AG09319 (cell line): Measurements from ENCODE around the gene SMG6.

Experiments
- DNase-seq: peaks from one replicate; pipeline ENCODE4 v3.0.0-alpha.2; 2010; ENCODE audit warnings: low read depth; ENCODE audit errors: extremely low read depth
- TF ChIP-seq, protein P1 (sequence below): IDR thresholded peaks from 2 replicates; pipeline ENCODE4 v1.5.1; 2011; ENCODE audit warnings: low read depth, mild to moderate bottlenecking, inconsistent platforms, low read length, moderate library complexity

Gene SMG6

DNA sequence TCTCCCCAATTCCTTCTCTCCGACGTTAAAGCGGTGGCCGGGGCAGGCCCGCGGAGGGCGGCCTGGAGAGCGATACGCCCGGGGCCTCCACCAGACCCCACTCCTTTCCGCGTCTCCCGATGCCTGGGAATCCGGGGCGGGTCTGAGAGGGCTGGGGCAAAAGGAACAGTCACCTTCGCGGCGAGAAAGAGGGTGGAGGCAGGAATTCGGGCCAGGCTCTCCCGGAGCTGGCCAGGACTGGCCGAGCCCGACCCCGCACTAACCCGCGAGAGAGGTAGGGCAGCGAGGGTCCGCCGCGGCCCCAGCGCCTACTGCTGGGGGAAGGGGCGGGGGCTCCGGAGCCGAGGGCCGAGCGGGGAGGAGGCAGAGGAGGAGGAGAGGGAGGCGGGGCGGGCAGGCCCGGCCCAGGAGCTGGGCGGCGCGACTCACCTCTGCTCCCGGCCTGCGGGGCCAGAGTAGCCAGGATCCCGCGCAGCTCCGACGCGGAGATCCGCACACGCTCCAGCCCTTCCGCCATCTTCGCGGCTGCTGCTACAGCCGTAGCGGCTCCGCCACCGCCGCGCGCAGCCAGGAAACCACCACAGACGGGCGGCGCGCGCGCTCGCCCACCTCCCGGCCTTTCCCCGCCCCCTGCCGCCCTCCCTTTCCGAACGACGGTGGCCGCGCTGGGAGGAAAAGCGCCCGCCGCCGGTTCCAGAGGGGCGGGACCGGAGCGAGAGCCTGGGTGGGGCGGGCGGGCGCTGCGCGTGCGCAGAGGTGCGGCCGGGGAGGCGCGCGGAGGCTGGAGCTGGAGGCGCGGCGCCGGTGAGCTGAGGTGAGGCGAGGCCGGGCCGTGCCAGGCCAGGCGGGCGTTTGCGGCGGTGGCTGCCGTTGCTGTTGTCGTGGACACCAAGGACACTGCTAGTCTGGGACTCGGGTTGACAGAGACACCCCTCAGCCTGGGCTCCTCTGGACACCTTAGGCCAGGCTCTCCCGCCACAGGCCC lies at the start of gene SMG6, which contains the start of gene SRR:
TSS of gene SMG6 (minus strand) at position 582 of the 985 bp plus-strand sequence. CDS start at position 517, 65 bp downstream.
TSS of gene SRR (plus strand) at position 747 of the 985 bp plus-strand sequence. CDS start 11,611 bp downstream, outside the sequence.
- TF ChIP-seq, protein P1, sequence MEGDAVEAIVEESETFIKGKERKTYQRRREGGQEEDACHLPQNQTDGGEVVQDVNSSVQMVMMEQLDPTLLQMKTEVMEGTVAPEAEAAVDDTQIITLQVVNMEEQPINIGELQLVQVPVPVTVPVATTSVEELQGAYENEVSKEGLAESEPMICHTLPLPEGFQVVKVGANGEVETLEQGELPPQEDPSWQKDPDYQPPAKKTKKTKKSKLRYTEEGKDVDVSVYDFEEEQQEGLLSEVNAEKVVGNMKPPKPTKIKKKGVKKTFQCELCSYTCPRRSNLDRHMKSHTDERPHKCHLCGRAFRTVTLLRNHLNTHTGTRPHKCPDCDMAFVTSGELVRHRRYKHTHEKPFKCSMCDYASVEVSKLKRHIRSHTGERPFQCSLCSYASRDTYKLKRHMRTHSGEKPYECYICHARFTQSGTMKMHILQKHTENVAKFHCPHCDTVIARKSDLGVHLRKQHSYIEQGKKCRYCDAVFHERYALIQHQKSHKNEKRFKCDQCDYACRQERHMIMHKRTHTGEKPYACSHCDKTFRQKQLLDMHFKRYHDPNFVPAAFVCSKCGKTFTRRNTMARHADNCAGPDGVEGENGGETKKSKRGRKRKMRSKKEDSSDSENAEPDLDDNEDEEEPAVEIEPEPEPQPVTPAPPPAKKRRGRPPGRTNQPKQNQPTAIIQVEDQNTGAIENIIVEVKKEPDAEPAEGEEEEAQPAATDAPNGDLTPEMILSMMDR: no peak
- DNase-seq: peak; percentile 56

DNA sequence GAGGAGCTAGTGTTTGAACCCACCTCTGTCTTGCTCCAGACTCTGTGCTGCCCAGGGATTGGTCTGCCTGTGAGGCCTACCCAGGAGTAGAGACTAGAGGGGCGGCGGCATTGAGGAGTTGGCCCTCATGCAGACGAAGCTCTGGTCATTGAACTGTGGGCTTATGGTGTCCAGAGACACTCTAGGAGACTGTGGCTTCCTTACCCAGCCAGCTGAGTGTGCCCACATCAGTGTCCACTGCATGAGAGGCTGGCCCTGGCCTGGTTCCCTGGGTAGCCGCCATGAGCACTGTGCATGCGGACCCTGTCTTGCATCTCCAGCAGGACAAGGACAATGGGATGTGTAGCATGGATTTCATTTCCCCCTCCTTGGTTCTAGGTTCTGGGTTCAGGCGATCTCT lies 47.7 kb upstream of the SMG6 start:
- TF ChIP-seq, protein P1: no peak
- DNase-seq: no peak

DNA sequence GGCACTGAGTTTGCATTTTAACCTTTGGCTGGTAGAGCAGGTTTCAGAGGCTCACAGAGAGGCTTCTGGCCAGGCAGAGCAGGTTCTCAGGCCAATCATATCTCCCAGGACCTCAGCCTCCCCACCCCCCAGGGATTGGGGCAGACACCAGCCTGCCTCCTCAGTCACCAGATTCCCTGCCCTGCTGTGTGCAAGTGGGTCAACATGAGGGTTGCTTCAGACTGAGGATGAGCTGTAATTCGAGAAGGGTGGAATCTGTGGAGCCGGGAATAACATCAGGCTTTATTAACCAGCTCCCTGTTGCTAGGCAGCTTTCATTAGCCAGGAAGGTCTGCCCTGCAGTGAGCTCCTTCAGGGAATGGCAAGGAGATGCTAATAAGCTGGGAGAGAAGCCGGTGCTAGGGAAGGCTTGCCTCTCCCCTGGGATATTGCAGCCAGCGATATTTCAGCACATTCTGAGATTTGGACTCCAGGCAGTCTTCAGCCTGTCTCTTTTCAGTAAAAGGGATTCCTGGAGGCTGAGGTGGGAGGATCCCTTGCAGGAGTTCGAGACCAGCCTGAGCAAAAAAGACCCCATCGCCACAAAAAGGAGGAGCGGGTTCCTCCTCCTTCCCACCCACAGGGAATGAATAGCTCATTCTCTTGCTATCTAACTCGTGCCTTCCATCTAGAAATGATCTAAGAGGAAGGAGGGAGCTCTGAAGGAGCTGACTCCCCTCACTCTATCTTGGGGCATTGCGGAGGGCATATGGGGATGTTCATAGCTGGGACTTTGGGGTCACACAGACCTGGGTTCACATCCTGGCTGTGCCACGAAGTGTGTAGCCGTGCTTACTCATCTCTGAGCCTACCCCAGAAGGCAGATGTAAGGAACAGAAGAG lies 44.5 kb upstream of the SMG6 start:
- DNase-seq: peak; percentile 64
- TF ChIP-seq, protein P1: no peak

DNA sequence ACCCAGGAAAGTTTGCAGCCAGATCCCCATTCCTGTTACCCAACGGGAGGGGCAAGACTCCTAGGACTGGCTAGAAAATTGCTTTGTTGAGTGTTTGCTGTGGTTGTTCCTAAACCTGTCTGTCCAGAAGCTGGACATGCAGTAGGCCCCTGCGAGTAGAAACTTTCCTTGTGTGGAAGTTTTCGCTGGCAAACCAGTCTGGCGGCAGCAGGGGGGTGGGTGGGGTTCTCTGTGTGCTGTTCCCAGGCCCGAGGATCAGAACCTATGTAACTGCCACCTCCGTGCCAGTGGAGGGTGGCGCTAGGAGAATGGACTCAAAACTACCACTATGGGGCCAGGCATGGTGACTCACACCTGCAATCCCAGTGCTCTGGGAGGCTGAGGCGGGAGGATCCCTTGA lies 42.9 kb upstream of the SMG6 start:
- no peak for DNase-seq
- TF ChIP-seq, protein P1: no peak

DNA sequence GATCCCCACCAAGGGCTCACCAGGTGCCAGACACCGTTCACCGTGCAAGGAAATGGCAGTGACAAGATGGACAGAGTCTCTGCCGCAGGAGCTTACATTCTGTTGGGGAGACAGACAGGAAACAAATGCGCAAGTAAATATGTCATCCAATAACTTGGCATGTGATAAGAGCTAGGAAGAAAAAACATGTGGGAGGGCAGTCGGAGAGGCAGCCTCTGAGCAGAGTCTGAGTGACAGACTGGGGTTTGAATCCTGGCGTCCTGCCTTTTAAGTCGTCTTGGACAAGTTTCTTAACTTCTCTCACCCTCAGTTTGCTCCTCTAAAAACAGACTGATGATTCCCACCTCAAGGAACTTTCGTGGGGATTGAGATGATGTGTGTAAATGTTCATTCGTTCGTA lies 40.9 kb upstream of the SMG6 start:
- DNase-seq: no peak
- TF ChIP-seq, protein P1: no peak

DNA sequence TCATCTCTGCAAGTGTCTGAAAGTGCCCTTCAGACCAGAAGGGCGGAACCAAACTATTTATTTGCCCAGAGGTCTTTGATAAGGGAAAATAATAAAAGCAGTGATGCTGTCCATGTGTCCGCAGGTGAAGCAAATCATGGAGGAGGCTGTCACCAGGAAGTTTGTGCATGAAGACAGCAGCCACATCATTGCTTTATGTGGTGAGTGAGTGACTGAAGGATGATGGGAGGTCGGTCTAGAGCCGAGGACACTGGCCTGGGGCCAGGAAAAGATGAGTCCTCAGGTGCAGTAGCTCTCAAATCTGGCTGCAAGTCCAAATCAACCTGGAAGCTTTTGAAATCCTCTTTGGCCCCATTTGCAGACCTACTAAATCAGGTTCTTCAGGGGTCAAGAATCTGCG lies 39.8 kb upstream of the SMG6 start:
- TF ChIP-seq, protein P1: no peak

More for the DNA sequence above, 39.8 kb upstream of the SMG6 start:
- DNase-seq: no peak
